RWPE1 (cell line): ENCODE data around the gene PRRG2.
A peak's percentile ranks its signal among the peaks of the same experiment; 100 is the strongest.

Experiments
- CTCF ChIA-PET: fragments of 350-600 bp; sonication (Branson Sonifier 250); formaldehyde crosslinking; extraction: SDS; loops from one replicate; lab custom pipeline; 2021; lab: Yijun Ruan, JAX
- POLR2A ChIA-PET: fragments of 400-600 bp; formaldehyde crosslinking; extraction: SDS; loops from one replicate; lab custom pipeline; 2020; ENCODE audit warnings: antibody characterized with exemption; ENCODE audit not compliant: low non-redundant PET; lab: Yijun Ruan, JAX
- DNase-seq: peaks from one replicate; pipeline ENCODE4 v3.0.0; 2012; ENCODE audit warnings: low spot score
- H3K27ac ChIP-seq: fragments of 450-650 bp; 2 replicates; pipeline ENCODE4 v1.5.1; 2017
- TF ChIP-seq, protein P1 (sequence below): fragments of 450-650 bp; conservative IDR thresholded peaks from 2 replicates; pipeline ENCODE4 v1.5.1; 2017; ENCODE audit warnings: low read depth, mild to moderate bottlenecking

The PRRG2 gene

GRCh38 chr19:49581007-49581508 is at the start of gene PRRG2:
Gene PRRG2, plus strand, starts transcription at chr19:49581316. Its CDS starts 1,904 bp downstream, at chr19:49583220.
- ChIA-PET CTCF (interaction anchor here (0.6 to 2.7 kb wide), 2 partner anchors 11 to 100 kb away, joined by 3 to 9 read pairs; no protein-coding TSS in a partner anchor), POLR2A (interaction anchor here (0.5 to 1.2 kb wide), 5 partner anchors 20 to 1553 kb away, joined by 3 to 9 read pairs (median 4); partner anchors contain the start of gene SCAF1)
- no peak for DNase-seq
- H3K27ac ChIP-seq: peak within 1 kb of the TSS; percentile 70
- TF ChIP-seq, protein P1, sequence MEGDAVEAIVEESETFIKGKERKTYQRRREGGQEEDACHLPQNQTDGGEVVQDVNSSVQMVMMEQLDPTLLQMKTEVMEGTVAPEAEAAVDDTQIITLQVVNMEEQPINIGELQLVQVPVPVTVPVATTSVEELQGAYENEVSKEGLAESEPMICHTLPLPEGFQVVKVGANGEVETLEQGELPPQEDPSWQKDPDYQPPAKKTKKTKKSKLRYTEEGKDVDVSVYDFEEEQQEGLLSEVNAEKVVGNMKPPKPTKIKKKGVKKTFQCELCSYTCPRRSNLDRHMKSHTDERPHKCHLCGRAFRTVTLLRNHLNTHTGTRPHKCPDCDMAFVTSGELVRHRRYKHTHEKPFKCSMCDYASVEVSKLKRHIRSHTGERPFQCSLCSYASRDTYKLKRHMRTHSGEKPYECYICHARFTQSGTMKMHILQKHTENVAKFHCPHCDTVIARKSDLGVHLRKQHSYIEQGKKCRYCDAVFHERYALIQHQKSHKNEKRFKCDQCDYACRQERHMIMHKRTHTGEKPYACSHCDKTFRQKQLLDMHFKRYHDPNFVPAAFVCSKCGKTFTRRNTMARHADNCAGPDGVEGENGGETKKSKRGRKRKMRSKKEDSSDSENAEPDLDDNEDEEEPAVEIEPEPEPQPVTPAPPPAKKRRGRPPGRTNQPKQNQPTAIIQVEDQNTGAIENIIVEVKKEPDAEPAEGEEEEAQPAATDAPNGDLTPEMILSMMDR: no peak

- DNase-seq: peak; percentile 73
- ChIA-PET POLR2A (no interaction called here), CTCF (interaction anchor here (0.8 to 2.9 kb wide), 6 partner anchors 13 to 37 kb away, joined by 3 to 10 read pairs (median 4); no protein-coding TSS in a partner anchor)
- peak overlapping the region; percentile 4; the same call in 1 of the 2 replicates for H3K27ac ChIP-seq
- TF ChIP-seq, protein P1: peak; percentile 46
Measured at GRCh38 chr19:49533551-49534488, 47.3 kb upstream of the PRRG2 start.

- ChIA-PET CTCF (interaction anchor here (0.6 to 2.9 kb wide), 7 partner anchors 12 to 82 kb away, joined by 3 to 10 read pairs (median 3); no protein-coding TSS in a partner anchor), POLR2A (interaction anchor here (0.5 kb wide), 1 partner anchor 16 kb away, joined by 5 read pairs; no protein-coding TSS in a partner anchor)
- TF ChIP-seq, protein P1: no peak
- no peak overlapping the region for H3K27ac ChIP-seq
- no peak for DNase-seq
Measured at GRCh38 chr19:49534632-49535385, 46.3 kb upstream of the PRRG2 start.

- POLR2A ChIA-PET: no interaction called here
- CTCF ChIA-PET: interaction anchor here (0.6 to 0.7 kb wide), 2 partner anchors 22 to 27 kb away, joined by 4 read pairs; no protein-coding TSS in a partner anchor
Measured at GRCh38 chr19:49536921-49537462, 44.1 kb upstream of the PRRG2 start.

DNA sequence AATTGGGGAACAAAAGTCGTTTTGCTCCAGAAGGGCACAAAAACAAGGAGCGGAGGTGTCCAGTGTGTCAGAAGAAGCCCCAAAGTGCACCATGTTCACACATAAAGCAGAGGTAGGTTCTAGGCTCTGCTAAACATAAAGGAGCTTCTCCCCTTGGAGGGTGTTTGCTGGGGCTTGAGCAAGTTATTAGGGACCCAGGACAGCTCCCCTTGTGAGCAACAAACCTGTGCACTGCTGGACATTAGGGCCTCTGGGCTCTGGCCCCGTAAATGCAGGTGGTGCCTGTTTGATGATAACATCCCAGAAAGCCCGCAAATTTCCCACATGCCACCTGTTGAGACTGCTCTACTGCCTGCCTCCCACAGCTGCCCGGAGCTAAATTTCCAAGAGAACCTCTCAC is 42.5 kb upstream of the PRRG2 start:
- H3K27ac ChIP-seq: no peak overlapping the region
- no peak for DNase-seq
- CTCF ChIA-PET: interaction anchor here (0.7 kb wide), 1 partner anchor 29 kb away, joined by 5 read pairs; no protein-coding TSS in a partner anchor
- POLR2A ChIA-PET: interaction anchor here (0.6 kb wide), 1 partner anchor 13 kb away, joined by 10 read pairs; no protein-coding TSS in a partner anchor
- TF ChIP-seq, protein P1: no peak

More at GRCh38 chr19:49536921-49537462, 44.1 kb upstream of the PRRG2 start:
- DNase-seq: no peak
- TF ChIP-seq, protein P1: no peak
- no peak overlapping the region for H3K27ac ChIP-seq
